GM12878 (cell line): ENCODE results near the gene EYA2.

Experiments used
- ATF7 ChIP-seq: fragments of 450-650 bp; IDR thresholded peaks from 2 replicates; pipeline ENCODE4 v1.6.1; 2016; ENCODE audit warnings: low read depth, mild to moderate bottlenecking
- CEBPB ChIP-seq, 2 experiments: fragments of 150-350 bp in 1 of 2; IDR thresholded peaks; 2 replicates each; pipeline ENCODE4 v1.6.1; 2012 to 2014; ENCODE audit warnings: low read depth in 2 of 2, low read length in 2 of 2, borderline replicate concordance in 1 of 2, inconsistent platforms in 1 of 2
- CTCF ChIP-seq, 3 experiments: IDR thresholded peaks in 2 of 3; conservative IDR thresholded peaks in 1 of 3; 2 replicates each; pipeline ENCODE4 v1.5.1; 2011; ENCODE audit warnings: low read depth in 3 of 3, low read length in 3 of 3, mild to moderate bottlenecking in 3 of 3, control low read depth in 2 of 3, moderate library complexity in 2 of 3, inconsistent platforms in 1 of 3, mixed read lengths in 1 of 3; ENCODE audit not compliant: control insufficient read depth in 2 of 3, insufficient read depth in 1 of 3; ENCODE audit errors: extremely low read depth in 1 of 3
- EP300 ChIP-seq, 2 experiments: fragments of 150-350 bp in 1 of 2; IDR thresholded peaks; 2 replicates each; pipeline ENCODE4 v1.6.1; 2011 to 2012; ENCODE audit warnings: low read depth in 2 of 2, low read length in 2 of 2, borderline replicate concordance in 1 of 2, improper control_type of control experiment in 1 of 2, inconsistent platforms in 1 of 2; ENCODE audit not compliant: control insufficient read depth in 1 of 2
- GATAD2B ChIP-seq: fragments of 450-650 bp; conservative IDR thresholded peaks from 2 replicates; pipeline ENCODE4 v1.6.1; 2017; ENCODE audit warnings: low read depth, mild to moderate bottlenecking, moderate library complexity
- MAX ChIP-seq: IDR thresholded peaks from 2 replicates; pipeline ENCODE4 v1.6.1; 2012; ENCODE audit warnings: low read depth, low read length, improper control_type of control experiment
- MYC ChIP-seq: IDR thresholded peaks from 2 replicates; pipeline ENCODE4 v1.6.1; 2011; ENCODE audit warnings: mild to moderate bottlenecking, low read length, moderate library complexity, inconsistent platforms; ENCODE audit not compliant: insufficient read depth, insufficient replicate concordance, insufficient read length, severe bottlenecking
- RCOR1 ChIP-seq: conservative IDR thresholded peaks from 2 replicates; pipeline ENCODE4 v1.6.1; 2012; ENCODE audit warnings: low read depth, low read length, improper control_type of control experiment
- REST ChIP-seq: IDR thresholded peaks from 2 replicates; pipeline ENCODE4 v1.6.1; 2012; ENCODE audit warnings: mild to moderate bottlenecking, low read depth, low read length
- RFX5 ChIP-seq: IDR thresholded peaks from 2 replicates; pipeline ENCODE4 v1.6.1; 2011; ENCODE audit warnings: low read depth, low read length, improper control_type of control experiment
- SMARCA5 ChIP-seq: fragments of 450-650 bp; IDR thresholded peaks from 2 replicates; pipeline ENCODE4 v1.6.1; 2017; ENCODE audit warnings: mild to moderate bottlenecking
- SPI1 ChIP-seq: IDR thresholded peaks from 2 replicates; pipeline ENCODE4 v1.6.1; 2011; ENCODE audit warnings: low read depth, mild to moderate bottlenecking, low read length, moderate library complexity, borderline replicate concordance; ENCODE audit not compliant: insufficient read depth
- ZBTB40 ChIP-seq: fragments of 450-650 bp; IDR thresholded peaks from 2 replicates; pipeline ENCODE4 v1.6.1; 2016; ENCODE audit warnings: mild to moderate bottlenecking, moderate library complexity, borderline replicate concordance

- TF ChIP-seq EP300 (IDR thresholded peaks at IDR 0.05; ENCODE audit: borderline replicate concordance in 1 of 2, control insufficient read depth in 1 of 2, low read depth in 2 of 2, low read length in 2 of 2) (no peak), REST (no peak), GATAD2B (no peak), CTCF (IDR thresholded peaks at IDR 0.05 in 2 of 3, conservative IDR thresholded peaks at IDR 0.05 in 1 of 3; ENCODE audit: control insufficient read depth in 2 of 3, extremely low read depth in 1 of 3, insufficient read depth in 1 of 3, low read depth in 3 of 3, low read length in 3 of 3) (no peak), SMARCA5 (no peak), ATF7 (no peak), RFX5 (no peak), MAX (no peak), ZBTB40 (no peak), MYC (no peak), RCOR1 (no peak), CEBPB (IDR thresholded peaks at IDR 0.05; ENCODE audit: borderline replicate concordance in 1 of 2, low read depth in 2 of 2, low read length in 2 of 2) (no peak), SPI1 (no peak)
These were observed 44.2 kb upstream of the EYA2 start for GRCh38 chr20:46850416-46850815.
